Activated CD8-positive, alpha-beta T cell treated with anti-CD3 and anti-CD28 coated beads for 36 hours (primary cell): Measurements from ENCODE around the gene EDNRB. TPM values are rescaled to one million over a fixed set of nuclear protein-coding genes. Genes with fewer than 3 reads are reported as not detected.

Experiments
- ATAC-seq: fragments of 200-7000 bp; cut with Tn5 transposase; one replicate; pipeline ENCODE4 v1.10.0; 2021; ENCODE audit warnings: mild to moderate bottlenecking, moderate library complexity
- CTCF ChIA-PET: fragments of 350-600 bp; sonication (Branson Sonifier 250); formaldehyde crosslinking; loops from one replicate; lab custom pipeline; 2021; ENCODE audit warnings: antibody characterized with exemption; lab: Charles Lee
- POLR2A ChIA-PET: fragments of 350-600 bp; sonication (Branson Sonifier 250); formaldehyde crosslinking; loops from one replicate; lab custom pipeline; 2021; ENCODE audit warnings: antibody characterized with exemption; lab: Charles Lee
- DNase-seq: peaks from one replicate; pipeline ENCODE4 v3.0.0-alpha.2; 2020
- H3K27ac Mint-ChIP-seq: one replicate; pipeline ENCODE4 v1.8.0; 2021; ENCODE audit warnings: mild to moderate bottlenecking, mixed read lengths
- H3K27me3 Mint-ChIP-seq: one replicate; pipeline ENCODE4 v1.8.0; 2021; ENCODE audit warnings: mixed read lengths
- H3K36me3 Mint-ChIP-seq: one replicate; pipeline ENCODE4 v1.8.0; 2021; ENCODE audit warnings: low read depth, mixed read lengths
- H3K4me1 Mint-ChIP-seq: one replicate; pipeline ENCODE4 v1.8.0; 2021; ENCODE audit warnings: low read depth, mixed read lengths
- H3K4me3 Mint-ChIP-seq: one replicate; pipeline ENCODE4 v1.8.0; 2021; ENCODE audit warnings: mild to moderate bottlenecking, moderate library complexity, mixed read lengths
- H3K9me3 Mint-ChIP-seq: one replicate; pipeline ENCODE4 v1.8.0; 2021; ENCODE audit warnings: mixed read lengths
- intact Hi-C: fragments of 100-400 bp; cut with micrococcal nuclease; formaldehyde crosslinking; loops from one replicate; pipeline ENCODE4 v1.10.0; 2022
- total RNA-seq, 2 experiments: library from RNA; stranded (reverse); gene quantifications; one replicate each; pipeline ENCODE4 v1.2.3, GENCODE V29; 2021
- TF ChIP-seq, protein P1 (sequence below): fragments of 200-600 bp; IDR thresholded peaks from one replicate; pipeline ENCODE4 v1.8.0; 2022; ENCODE audit warnings: antibody characterized with exemption, mild to moderate bottlenecking

Gene EDNRB
- total RNA-seq, 2 experiments from 2014 or later = not detected

DNA sequence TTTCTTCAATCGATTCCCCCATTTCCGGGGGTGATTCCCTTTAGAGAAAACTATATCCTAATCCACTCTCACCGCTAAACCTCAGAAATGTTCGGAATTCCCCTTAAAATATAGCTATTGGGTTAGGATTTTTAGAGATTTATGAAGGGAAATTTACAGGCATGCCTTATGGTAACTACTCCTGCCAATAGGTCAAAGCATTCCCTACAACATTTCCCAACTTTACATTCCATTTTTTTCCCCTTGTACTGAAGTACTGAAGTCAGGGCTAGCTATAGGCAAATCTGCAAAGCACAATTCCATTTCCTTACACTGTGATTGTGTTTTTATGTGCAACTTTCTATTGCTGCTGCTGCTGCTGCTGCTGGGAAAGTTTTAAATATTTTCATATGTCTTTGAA lies 2.1 kb downstream of the EDNRB start:
- H3K27ac Mint-ChIP-seq = no peak overlapping the region
- TF ChIP-seq, protein P1, sequence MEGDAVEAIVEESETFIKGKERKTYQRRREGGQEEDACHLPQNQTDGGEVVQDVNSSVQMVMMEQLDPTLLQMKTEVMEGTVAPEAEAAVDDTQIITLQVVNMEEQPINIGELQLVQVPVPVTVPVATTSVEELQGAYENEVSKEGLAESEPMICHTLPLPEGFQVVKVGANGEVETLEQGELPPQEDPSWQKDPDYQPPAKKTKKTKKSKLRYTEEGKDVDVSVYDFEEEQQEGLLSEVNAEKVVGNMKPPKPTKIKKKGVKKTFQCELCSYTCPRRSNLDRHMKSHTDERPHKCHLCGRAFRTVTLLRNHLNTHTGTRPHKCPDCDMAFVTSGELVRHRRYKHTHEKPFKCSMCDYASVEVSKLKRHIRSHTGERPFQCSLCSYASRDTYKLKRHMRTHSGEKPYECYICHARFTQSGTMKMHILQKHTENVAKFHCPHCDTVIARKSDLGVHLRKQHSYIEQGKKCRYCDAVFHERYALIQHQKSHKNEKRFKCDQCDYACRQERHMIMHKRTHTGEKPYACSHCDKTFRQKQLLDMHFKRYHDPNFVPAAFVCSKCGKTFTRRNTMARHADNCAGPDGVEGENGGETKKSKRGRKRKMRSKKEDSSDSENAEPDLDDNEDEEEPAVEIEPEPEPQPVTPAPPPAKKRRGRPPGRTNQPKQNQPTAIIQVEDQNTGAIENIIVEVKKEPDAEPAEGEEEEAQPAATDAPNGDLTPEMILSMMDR = no peak
- H3K4me1 Mint-ChIP-seq = peaks cover 5% of the 10 kb centered on the region
- no peak for DNase-seq
- ChIA-PET CTCF (no interaction called here), POLR2A (no interaction called here)
- H3K36me3 Mint-ChIP-seq = no peaks in the 10 kb centered on the region
- no peaks in the 10 kb centered on the region for H3K9me3 Mint-ChIP-seq
- no peak overlapping the region for H3K4me3 Mint-ChIP-seq
- intact Hi-C loops = no loop called here
- H3K27me3 Mint-ChIP-seq = peaks cover 27% of the 10 kb centered on the region
- no peak for ATAC-seq

DNA sequence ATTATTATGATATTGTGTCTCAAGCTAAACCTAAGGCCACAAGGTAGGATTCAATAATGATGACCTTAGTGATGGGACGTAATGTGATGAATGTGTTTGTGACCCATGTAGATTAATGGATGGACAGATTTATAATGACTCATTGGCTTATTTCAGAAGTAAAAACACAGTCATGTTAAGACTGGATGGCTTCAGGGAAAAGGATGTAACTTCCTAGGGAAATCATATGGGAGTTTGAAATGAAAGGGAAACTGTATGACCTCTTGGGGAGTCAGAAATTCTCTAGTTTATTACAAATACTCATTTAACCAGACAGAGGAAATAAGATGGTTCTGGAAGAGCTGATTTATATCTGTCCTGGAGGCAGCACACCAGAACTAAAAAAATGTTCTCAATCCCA lies 2.9 kb downstream of the EDNRB start:
- ChIA-PET CTCF (no interaction called here), POLR2A (no interaction called here)
- no peak for DNase-seq
- intact Hi-C loops = no loop called here
- Mint-ChIP-seq H3K4me3 (no peak overlapping the region), H3K36me3 (no peaks in the 10 kb centered on the region), H3K27ac (no peak overlapping the region), H3K9me3 (no peaks in the 10 kb centered on the region), H3K4me1 (peaks cover 5% of the 10 kb centered on the region), H3K27me3 (peaks cover 26% of the 10 kb centered on the region)
- ATAC-seq = no peak
- TF ChIP-seq, protein P1 = no peak

DNA sequence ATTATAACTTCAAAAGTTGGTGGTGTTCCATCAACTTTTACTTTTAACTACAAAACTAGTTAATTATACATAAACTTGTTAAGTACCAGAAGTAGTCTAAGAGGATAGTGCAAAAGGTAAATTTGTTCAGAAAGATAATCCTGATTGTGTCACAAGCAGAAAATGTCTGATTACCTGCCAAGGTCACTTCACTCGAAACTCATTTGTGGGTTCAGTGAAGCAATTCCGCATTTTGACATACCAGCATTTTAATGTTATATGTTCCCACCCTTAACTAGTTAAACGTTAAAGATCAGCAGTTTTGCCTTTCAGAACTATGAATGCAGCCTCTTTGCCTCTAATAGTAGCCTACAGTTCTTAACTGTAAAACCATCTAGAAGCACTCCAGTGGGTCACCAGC lies 5.6 kb downstream of the EDNRB start:
- ATAC-seq (no peak), DNase-seq (no peak)
- intact Hi-C loops = no loop called here
- H3K27ac Mint-ChIP-seq = no peak overlapping the region
- H3K4me3 Mint-ChIP-seq = no peak overlapping the region
- POLR2A ChIA-PET = no interaction called here
- H3K27me3 Mint-ChIP-seq = peaks cover 17% of the 10 kb centered on the region
- H3K9me3 Mint-ChIP-seq = no peaks in the 10 kb centered on the region
- TF ChIP-seq, protein P1 = no peak
- H3K4me1 Mint-ChIP-seq = no peaks in the 10 kb centered on the region
- no peaks in the 10 kb centered on the region for H3K36me3 Mint-ChIP-seq
- CTCF ChIA-PET = no interaction called here

DNA sequence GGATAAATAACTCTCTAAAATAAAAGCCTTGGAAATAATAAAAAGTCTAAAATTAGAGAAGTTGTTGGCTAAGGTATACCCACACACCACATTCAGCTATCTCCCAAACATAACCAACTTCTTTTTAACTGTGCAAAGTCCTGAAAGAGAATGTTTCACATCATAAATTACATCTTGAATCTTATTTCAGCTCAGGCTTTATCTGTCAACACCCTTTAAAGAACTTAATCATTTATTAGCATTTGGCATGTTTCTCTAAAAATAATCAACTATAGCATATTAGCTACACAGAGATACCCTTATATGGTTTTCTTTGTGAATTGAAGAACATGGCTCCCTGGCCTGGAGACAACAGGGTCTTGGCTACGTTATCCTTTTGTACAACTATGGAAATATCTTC lies 6.9 kb downstream of the EDNRB start:
- CTCF ChIA-PET = no interaction called here
- Mint-ChIP-seq H3K27me3 (peaks cover 11% of the 10 kb centered on the region), H3K9me3 (no peaks in the 10 kb centered on the region), H3K27ac (no peak overlapping the region), H3K4me1 (no peaks in the 10 kb centered on the region), H3K4me3 (no peak overlapping the region), H3K36me3 (no peaks in the 10 kb centered on the region)
- intact Hi-C loops = no loop called here
- no peak for ATAC-seq
- TF ChIP-seq, protein P1 = no peak
- POLR2A ChIA-PET = no interaction called here
- no peak for DNase-seq

DNA sequence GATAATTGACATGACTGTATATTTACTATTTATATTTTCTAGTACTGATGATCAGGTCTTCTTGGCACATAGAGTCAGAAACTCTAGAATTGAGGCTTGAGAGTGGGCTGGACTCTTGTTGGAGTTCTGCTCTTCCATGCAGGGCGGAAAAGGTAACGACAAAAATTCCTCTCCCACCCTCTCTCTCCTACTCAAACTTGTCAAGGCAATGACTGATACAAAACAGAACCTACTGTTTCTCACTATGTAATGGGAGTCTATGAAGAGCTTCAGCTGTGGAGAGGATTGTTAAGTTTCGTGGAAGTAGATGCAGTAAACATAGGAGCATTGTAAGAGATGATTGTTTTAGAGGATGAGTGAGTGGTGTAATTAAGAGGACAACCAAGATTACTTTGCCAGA lies 8.8 kb downstream of the EDNRB start:
- intact Hi-C loops = no loop called here

More for the DNA sequence above, 8.8 kb downstream of the EDNRB start:
- POLR2A ChIA-PET = no interaction called here
- CTCF ChIA-PET = no interaction called here
- no peak overlapping the region for H3K27ac Mint-ChIP-seq
- no peaks in the 10 kb centered on the region for H3K4me1 Mint-ChIP-seq
- H3K4me3 Mint-ChIP-seq = no peak overlapping the region
- H3K27me3 Mint-ChIP-seq = peaks cover 5% of the 10 kb centered on the region
- TF ChIP-seq, protein P1 = no peak
- no peaks in the 10 kb centered on the region for H3K36me3 Mint-ChIP-seq
- no peak for DNase-seq
- no peaks in the 10 kb centered on the region for H3K9me3 Mint-ChIP-seq
- ATAC-seq = no peak
